Gastroesophageal sphincter (tissue), 4 donors: ENCODE results near the gene KLRB1. TPM values are rescaled to one million over a fixed set of nuclear protein-coding genes. Genes with fewer than 3 reads are reported as not detected.

Experiments used
- ATAC-seq: fragments of 150-250 bp; one replicate; pipeline ENCODE4 v1.9.1; 2016; ENCODE audit warnings: mild to moderate bottlenecking, moderate library complexity
- H3K27ac ChIP-seq, 4 donors: fragments of 200-600 bp; sonication (generic) in 3 of 4; 1 replicate in 3 of 4; 2 replicates in 1 of 4; pipeline ENCODE4 v1.5.1; 2016 to 2019
- H3K27me3 ChIP-seq: fragments of 200-600 bp; sonication (generic); one replicate; pipeline ENCODE4 v1.5.1; 2019
- H3K36me3 ChIP-seq, 2 donors: fragments of 200-600 bp; sonication (generic); one replicate each; pipeline ENCODE4 v1.5.1; 2019; ENCODE audit warnings: control low read depth in 1 of 2
- H3K4me1 ChIP-seq, 3 donors: fragments of 200-600 bp; sonication (generic); 1 replicate in 2 of 3; 2 replicates in 1 of 3; pipeline ENCODE4 v1.5.1; 2016 to 2019; ENCODE audit warnings: control low read depth in 2 of 3
- H3K4me3 ChIP-seq, 2 donors: fragments of 200-600 bp; sonication (generic); one replicate each; pipeline ENCODE4 v1.5.1; 2019; ENCODE audit warnings: mild to moderate bottlenecking in 1 of 2, moderate library complexity in 1 of 2
- H3K9me3 ChIP-seq, 3 donors: fragments of 200-600 bp; sonication (generic); one replicate each; pipeline ENCODE4 v1.5.1; 2017 to 2019; ENCODE audit warnings: control low read depth in 2 of 3
- CTCF ChIP-seq, 4 experiments: fragments of 200-600 bp in 2 of 4; fragments of 450-650 bp in 2 of 4; sonication (generic) in 1 of 4; IDR thresholded peaks; one replicate each; pipeline ENCODE4 v1.5.1; 2017 to 2019; ENCODE audit warnings: antibody characterized with exemption in 4 of 4, mild to moderate bottlenecking in 2 of 4, moderate library complexity in 2 of 4
- EP300 ChIP-seq: sonication (generic); formaldehyde crosslinking; IDR thresholded peaks from one replicate; pipeline ENCODE4 v1.6.1; 2017; ENCODE audit warnings: antibody characterized with exemption, mild to moderate bottlenecking
- POLR2A ChIP-seq, 2 donors: fragments of 450-650 bp; IDR thresholded peaks; one replicate each; pipeline ENCODE4 v1.6.1; 2017; ENCODE audit warnings: antibody characterized with exemption in 2 of 2, mild to moderate bottlenecking in 2 of 2, moderate library complexity in 1 of 2
- POLR2AphosphoS5 ChIP-seq: sonication (generic); formaldehyde crosslinking; IDR thresholded peaks from one replicate; pipeline ENCODE4 v1.6.1; 2017; ENCODE audit warnings: antibody characterized with exemption
- WGBS, 2 donors: methylation state at CpG; one replicate each; pipeline ENCODE4 v1.1.5; 2018; ENCODE audit warnings: low coverage in 1 of 2; 5-methylcytosine and 5-hydroxymethylcytosine counted together
- total RNA-seq, 4 donors: library from RNA; depleted of rRNA; stranded (reverse); fragments of >200 nt; gene quantifications; one replicate each; pipeline ENCODE4 v1.1.0, GENCODE V29; 2016

The KLRB1 gene
- total RNA-seq, 4 donors from 2014 or later, result 0.20 to 1.8 TPM; not detected in 2

- no peak for ATAC-seq
- Histone ChIP-seq H3K9me3 (peaks cover 0 to 7% (median 0%) of the 10 kb centered on the region in 3 donors), H3K27ac (no peak overlapping the region), H3K36me3 (no peaks in the 10 kb centered on the region), H3K4me3 (no peak overlapping the region), H3K4me1 (no peaks in the 10 kb centered on the region), H3K27me3 (no peaks in the 10 kb centered on the region)
- WGBS, 2 donors, result 68 to 78% methylated on average over 2 of the region's 2 CpGs
- TF ChIP-seq EP300 (no peak), POLR2A (IDR thresholded peaks at IDR 0.05) (no peak), CTCF (IDR thresholded peaks at IDR 0.05) (no peak), POLR2AphosphoS5 (no peak)
These were observed 27.4 kb upstream of the KLRB1 start for GRCh38 chr12:9634969-9635754.

GRCh38 chr12:9634177-9634803 lies 26.6 kb upstream of the KLRB1 start:
- peaks cover 0 to 7% (median 0%) of the 10 kb centered on the region in 3 donors for H3K9me3 ChIP-seq
- no peak overlapping the region for H3K4me3 ChIP-seq
- no peak overlapping the region for H3K27ac ChIP-seq
- ATAC-seq, result no peak
- TF ChIP-seq POLR2AphosphoS5 (no peak), CTCF (IDR thresholded peaks at IDR 0.05) (peak; percentile 26 to 53 (median 43))
- 30 to 44% methylated on average over 2 of the region's 2 CpGs for WGBS, 2 donors
- H3K4me1 ChIP-seq, result no peaks in the 10 kb centered on the region
- no peaks in the 10 kb centered on the region for H3K36me3 ChIP-seq
- H3K27me3 ChIP-seq, result no peaks in the 10 kb centered on the region

GRCh38 chr12:9632766-9633165 lies 25.1 kb upstream of the KLRB1 start:
- 93 to 100% methylated on average over 2 to 6 of the region's 13 CpGs for WGBS, 2 donors
- Histone ChIP-seq H3K27me3 (no peaks in the 10 kb centered on the region), H3K9me3 (peaks cover 0 to 7% (median 0%) of the 10 kb centered on the region in 3 donors), H3K4me1 (no peaks in the 10 kb centered on the region), H3K4me3 (no peak overlapping the region), H3K27ac (no peak overlapping the region), H3K36me3 (no peaks in the 10 kb centered on the region)
- TF ChIP-seq POLR2A (IDR thresholded peaks at IDR 0.05) (no peak), EP300 (no peak), POLR2AphosphoS5 (no peak), CTCF (IDR thresholded peaks at IDR 0.05) (no peak)
- ATAC-seq, result no peak

- Histone ChIP-seq H3K36me3 (no peaks in the 10 kb centered on the region), H3K9me3 (peaks cover 0 to 10% (median 0%) of the 10 kb centered on the region in 3 donors), H3K4me1 (no peaks in the 10 kb centered on the region), H3K4me3 (no peak overlapping the region), H3K27ac (no peak overlapping the region), H3K27me3 (no peaks in the 10 kb centered on the region)
- ATAC-seq, result no peak
- TF ChIP-seq CTCF (IDR thresholded peaks at IDR 0.05) (no peak), POLR2A (IDR thresholded peaks at IDR 0.05) (no peak), POLR2AphosphoS5 (no peak), EP300 (no peak)
- 83 to 87% methylated on average over 2 of the region's 2 CpGs for WGBS, 2 donors
These were observed 19.1 kb upstream of the KLRB1 start for GRCh38 chr12:9626821-9627220.

- Histone ChIP-seq H3K36me3 (no peaks in the 10 kb centered on the region), H3K4me1 (no peaks in the 10 kb centered on the region), H3K27me3 (no peaks in the 10 kb centered on the region), H3K4me3 (no peak overlapping the region), H3K9me3 (peaks cover 0 to 10% (median 0%) of the 10 kb centered on the region in 3 donors), H3K27ac (no peak overlapping the region)
- TF ChIP-seq POLR2A (IDR thresholded peaks at IDR 0.05), result no peak
- TF ChIP-seq CTCF (IDR thresholded peaks at IDR 0.05), result no peak
- TF ChIP-seq POLR2AphosphoS5, result no peak
- no peak for TF ChIP-seq EP300
- no peak for ATAC-seq
These were observed 18.6 kb upstream of the KLRB1 start for GRCh38 chr12:9626291-9626690.
